GM12874 (cell line): ENCODE measurements around the gene MAPK14.

Source experiments
- TF ChIP-seq, protein P1 (sequence below): IDR thresholded peaks from 2 replicates; pipeline ENCODE4 v1.5.1; 2011; ENCODE audit warnings: low read depth, mild to moderate bottlenecking, control low read depth, low read length, moderate library complexity; ENCODE audit not compliant: insufficient read depth

MAPK14 gene

DNA sequence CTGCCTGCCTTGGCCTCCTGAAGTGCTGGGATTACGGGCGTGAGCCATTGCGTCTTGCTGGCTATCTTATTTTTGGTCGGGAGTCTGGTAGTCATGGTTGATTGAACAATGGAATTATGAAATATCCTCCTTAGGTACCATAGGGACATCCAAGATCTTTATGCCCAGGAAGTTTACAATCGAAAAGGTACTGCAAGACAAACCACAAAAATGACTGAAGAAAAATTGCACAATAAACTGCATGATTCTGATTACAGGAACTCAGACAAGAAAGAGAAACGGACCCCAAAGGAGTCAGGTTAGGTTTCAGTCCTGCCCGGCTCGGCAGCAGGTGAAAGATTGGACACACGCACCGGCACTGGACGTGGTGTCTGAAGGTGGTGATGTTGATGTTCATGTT lies 8.4 kb upstream of the MAPK14 start:
- TF ChIP-seq, protein P1, sequence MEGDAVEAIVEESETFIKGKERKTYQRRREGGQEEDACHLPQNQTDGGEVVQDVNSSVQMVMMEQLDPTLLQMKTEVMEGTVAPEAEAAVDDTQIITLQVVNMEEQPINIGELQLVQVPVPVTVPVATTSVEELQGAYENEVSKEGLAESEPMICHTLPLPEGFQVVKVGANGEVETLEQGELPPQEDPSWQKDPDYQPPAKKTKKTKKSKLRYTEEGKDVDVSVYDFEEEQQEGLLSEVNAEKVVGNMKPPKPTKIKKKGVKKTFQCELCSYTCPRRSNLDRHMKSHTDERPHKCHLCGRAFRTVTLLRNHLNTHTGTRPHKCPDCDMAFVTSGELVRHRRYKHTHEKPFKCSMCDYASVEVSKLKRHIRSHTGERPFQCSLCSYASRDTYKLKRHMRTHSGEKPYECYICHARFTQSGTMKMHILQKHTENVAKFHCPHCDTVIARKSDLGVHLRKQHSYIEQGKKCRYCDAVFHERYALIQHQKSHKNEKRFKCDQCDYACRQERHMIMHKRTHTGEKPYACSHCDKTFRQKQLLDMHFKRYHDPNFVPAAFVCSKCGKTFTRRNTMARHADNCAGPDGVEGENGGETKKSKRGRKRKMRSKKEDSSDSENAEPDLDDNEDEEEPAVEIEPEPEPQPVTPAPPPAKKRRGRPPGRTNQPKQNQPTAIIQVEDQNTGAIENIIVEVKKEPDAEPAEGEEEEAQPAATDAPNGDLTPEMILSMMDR, result no peak

DNA sequence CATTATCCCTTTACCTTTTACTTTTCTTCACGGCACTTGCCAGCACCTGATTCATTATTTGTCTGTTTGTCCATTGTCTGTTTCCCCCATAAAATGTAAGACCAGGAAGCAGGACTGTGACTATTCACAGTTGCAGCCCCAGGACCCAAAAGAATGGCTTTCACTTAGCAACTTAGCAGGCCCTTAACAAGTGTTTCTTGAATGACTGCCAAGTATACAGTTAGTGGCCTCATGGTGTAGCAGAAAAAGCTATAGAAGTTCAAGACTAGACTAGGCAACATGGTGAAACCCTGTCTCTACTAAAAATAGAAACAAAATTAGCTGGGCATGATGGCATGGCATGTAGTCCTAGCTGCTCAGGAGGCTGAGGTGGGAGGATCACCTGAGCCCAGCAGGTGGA lies 7.5 kb upstream of the MAPK14 start:
- TF ChIP-seq, protein P1, result no peak

DNA sequence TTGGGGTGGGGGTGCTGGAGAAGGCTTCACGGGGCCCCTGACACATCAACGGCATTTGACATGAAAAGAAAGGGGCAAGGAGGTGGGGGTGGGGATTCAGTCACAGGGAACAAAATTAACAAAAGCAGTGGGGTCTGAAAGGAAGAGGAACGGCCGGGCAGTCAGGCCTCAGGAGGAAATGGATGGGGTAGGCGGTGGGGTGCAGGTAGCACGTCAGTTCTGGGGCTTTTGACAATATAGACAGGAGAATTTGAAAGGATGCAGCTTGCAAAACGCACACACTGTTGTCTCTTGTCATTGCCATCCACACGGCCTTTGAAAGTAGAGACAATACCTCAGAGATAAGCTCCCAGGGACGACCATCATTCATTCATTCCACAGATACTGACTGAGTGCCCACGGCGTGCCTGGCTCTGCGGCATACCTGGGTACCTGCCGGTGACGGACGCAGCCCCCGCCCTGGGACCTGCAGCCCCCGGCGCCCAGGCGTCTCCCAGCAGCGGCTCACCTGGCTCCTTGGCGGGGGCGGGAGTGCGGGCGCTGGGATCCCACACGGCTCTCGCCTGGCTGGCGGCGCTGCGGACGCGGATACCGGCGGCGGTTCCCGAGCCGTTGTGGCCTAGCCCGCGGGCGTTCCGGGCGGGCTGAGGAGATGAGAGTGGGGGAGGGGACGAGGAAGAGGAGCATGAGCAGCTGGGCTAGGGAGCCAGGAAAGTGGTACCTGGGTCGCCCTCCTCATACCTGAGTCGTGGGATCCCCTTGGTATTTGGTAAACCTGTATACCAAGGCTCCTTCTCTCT lies 3.4 kb upstream of the MAPK14 start, which contains the start of gene SLC26A8:
TSS of gene SLC26A8 (minus strand) at position 646 of the 800 bp plus-strand sequence. CDS start 4,934 bp downstream, outside the sequence.
- TF ChIP-seq, protein P1, result no peak

DNA sequence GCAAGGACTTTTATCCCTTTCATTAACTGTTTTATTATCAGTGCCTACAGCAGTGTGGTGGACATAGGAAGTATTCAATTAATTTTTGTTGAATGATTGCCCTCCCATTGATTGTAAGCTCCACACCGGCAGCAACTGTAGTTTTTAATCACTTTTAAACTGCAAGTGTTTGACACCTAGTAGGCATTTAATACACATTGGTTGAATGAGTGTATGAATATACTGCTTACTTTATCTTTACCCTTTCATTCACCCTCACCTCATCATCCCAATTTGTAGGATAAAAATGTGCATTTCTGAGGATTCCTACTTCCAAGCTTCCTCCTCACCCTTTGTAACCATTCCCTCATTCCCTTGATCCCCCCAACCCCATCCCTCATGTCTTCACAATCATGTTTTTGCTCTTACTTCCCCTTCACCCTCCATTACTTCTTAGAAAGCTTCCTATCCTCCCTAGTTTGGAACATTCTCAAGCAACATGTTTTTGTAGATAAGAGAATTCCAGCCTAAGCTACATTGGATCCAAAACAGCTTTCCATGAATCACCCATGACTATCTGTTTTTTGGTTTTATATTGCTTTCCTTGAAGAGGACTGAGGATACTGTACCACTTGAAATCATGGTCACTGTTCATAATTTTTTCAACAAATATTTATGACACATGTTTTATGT lies 2.2 kb upstream of the MAPK14 start:
- TF ChIP-seq, protein P1, result no peak

DNA sequence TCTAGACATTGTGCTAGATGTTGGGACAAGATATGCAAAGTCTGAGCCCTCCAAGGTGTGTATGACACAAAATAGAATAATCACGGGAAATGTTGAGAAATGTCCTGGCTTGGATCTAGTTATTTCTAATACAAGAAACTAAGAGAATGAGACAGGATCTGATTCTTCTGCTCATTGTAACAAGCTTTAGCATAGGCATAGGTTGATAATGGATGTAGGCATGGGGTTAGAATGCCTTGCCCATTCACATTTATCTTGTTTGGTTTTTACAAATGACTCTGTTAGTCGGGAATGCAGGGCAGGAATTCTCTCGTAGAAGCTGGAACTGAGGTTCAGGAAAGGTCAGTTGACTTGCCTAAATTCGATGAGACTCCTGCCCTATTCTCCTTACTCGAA lies 1.7 kb upstream of the MAPK14 start:
- TF ChIP-seq, protein P1, result no peak

DNA sequence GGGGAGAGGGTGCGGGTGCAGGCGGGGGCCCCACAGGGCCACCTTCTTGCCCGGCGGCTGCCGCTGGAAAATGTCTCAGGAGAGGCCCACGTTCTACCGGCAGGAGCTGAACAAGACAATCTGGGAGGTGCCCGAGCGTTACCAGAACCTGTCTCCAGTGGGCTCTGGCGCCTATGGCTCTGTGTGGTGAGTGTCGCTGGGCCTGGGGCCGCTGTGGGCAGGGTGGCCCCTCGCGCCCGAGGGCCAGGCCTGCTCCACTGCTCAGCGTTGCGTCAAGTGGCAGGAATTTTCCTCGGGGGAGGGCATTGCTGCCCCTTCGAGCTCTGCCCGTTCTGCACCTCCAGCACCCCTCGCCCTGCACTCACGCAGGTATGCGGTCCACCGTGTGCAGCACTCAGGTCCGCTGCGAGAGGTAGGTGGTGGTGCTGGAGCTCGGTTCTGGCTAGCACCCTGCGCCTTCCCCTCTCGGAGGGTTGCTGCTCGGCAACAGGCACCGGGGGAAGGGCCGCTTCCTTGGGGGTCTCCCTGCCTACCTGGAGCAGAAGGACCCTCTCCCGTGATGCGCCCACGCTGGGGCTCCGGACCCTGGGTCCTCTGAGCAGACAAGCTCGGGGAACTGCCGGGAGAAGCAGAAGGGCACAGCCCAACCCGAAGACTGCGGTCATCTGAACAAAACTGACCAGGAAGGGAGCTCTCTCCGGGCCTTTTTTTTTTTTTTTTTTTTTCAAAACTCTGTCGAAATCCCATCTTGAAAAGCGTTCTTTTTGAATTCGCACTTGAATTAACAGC lies 674 bp downstream of the MAPK14 start:
- TF ChIP-seq, protein P1, result no peak

DNA sequence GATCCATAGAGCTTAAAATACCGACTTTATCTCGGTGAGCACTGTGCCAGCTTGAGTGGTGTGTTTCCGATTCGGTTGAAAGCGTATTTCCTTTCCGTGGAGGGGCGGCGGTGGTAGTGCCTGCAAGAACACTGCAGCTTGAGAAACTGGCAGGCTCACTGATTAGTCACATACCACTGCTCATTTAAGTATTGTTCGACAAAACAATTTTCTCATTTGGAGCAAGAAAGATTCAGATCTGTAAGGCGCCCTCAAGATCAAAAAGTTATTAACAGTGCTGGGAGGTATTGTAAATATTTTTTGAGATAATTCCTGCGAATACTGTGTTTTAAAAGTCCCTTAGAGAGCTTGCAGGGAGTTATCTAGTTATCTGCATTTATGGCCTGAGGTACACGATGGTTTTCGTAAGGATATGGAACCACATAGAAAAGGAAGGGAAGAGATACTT lies 1.3 kb downstream of the MAPK14 start:
- TF ChIP-seq, protein P1, result no peak
